ENCODE measurements around the gene ZNF304. TPM values are rescaled to one million over a fixed set of nuclear protein-coding genes. Genes with fewer than 3 reads are reported as not detected.

ZNF304 gene
- total RNA-seq, 3 donors from 2014 or later = 2.8 to 12.2 (median 4.2) TPM

DNA sequence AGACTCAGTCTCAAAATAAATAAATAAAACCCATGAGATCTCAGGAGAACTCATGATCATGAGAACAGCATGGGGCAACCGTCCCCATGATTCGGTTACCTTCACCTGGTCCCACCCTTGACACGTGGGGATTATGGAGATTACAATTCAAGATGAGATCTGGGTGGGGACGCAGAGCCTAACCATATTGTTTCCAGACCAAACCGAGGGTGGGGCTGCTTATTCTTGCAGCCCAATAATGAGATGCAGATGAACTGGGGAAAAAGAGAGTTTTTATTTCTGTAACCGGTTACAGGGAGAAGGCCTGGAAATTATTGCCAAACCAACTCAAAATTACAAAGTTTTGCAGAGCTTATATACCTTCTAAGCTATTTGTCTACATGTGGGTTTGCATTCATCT is 25.1 kb downstream of the ZNF304 start:
- ATAC-seq = no peak
- no peak for DNase-seq
- Histone ChIP-seq H3K36me3 (ENCODE audit: low read depth) (no peaks in the 10 kb centered on the region), H3K4me1 (ENCODE audit: low read depth) (no peaks in the 10 kb centered on the region), H3K9me3 (peaks cover 83% of the 10 kb centered on the region), H3K4me3 (no peak overlapping the region)
- intact Hi-C loops (cut with DNase I, micrococcal nuclease) = no loop called here
- TF ChIP-seq, protein P1, sequence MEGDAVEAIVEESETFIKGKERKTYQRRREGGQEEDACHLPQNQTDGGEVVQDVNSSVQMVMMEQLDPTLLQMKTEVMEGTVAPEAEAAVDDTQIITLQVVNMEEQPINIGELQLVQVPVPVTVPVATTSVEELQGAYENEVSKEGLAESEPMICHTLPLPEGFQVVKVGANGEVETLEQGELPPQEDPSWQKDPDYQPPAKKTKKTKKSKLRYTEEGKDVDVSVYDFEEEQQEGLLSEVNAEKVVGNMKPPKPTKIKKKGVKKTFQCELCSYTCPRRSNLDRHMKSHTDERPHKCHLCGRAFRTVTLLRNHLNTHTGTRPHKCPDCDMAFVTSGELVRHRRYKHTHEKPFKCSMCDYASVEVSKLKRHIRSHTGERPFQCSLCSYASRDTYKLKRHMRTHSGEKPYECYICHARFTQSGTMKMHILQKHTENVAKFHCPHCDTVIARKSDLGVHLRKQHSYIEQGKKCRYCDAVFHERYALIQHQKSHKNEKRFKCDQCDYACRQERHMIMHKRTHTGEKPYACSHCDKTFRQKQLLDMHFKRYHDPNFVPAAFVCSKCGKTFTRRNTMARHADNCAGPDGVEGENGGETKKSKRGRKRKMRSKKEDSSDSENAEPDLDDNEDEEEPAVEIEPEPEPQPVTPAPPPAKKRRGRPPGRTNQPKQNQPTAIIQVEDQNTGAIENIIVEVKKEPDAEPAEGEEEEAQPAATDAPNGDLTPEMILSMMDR (IDR thresholded peaks at IDR 0.05) = no peak

DNA sequence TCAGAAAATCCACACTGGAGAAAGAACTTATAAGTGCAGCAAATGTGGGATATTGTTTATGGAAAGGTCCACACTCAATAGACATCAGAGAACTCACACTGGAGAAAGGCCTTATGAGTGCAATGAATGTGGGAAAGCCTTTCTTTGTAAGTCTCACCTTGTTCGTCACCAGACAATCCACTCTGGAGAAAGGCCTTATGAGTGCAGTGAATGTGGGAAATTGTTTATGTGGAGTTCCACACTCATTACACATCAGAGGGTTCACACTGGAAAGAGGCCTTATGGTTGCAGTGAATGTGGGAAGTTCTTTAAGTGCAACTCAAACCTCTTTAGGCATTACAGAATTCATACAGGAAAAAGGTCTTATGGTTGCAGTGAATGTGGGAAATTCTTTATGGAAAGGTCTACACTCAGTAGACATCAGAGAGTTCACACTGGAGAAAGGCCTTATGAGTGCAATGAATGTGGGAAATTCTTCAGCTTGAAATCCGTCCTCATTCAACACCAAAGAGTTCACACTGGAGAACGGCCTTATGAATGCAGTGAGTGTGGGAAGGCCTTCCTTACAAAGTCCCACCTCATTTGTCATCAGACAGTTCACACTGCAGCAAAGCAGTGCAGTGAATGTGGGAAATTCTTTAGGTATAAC is 26.6 kb downstream of the ZNF304 start:
- DNase-seq = no peak
- H3K36me3 ChIP-seq (ENCODE audit: low read depth) = no peaks in the 10 kb centered on the region
- H3K4me3 ChIP-seq = no peak overlapping the region
- no peak for ATAC-seq
- peaks cover 84% of the 10 kb centered on the region for H3K9me3 ChIP-seq
- TF ChIP-seq, protein P1 (IDR thresholded peaks at IDR 0.05) = no peak
- H3K4me1 ChIP-seq (ENCODE audit: low read depth) = no peaks in the 10 kb centered on the region
- intact Hi-C loops (cut with DNase I, micrococcal nuclease) = no loop called here

DNA sequence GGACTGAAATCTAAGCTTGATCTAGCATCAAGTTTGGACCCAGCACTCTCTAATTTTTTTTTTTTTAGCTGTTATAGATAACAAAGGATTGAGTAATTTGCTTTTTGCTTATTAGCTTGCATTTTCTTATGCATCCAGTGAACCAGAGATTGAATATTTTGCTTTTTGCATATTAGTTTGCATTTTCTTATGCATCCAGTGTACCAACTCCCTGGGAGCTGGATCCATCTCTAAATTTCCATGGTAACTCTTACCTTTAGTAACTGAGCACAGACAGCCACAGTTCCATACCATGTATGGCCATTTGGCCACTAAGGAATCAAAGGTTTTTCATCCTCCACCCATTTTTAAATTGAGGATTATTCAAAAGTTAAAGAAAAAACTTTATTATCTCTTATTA is 29.9 kb downstream of the ZNF304 start:
- Histone ChIP-seq H3K36me3 (ENCODE audit: low read depth) (no peaks in the 10 kb centered on the region), H3K4me3 (no peak overlapping the region), H3K9me3 (peaks cover 54% of the 10 kb centered on the region), H3K4me1 (ENCODE audit: low read depth) (no peaks in the 10 kb centered on the region)
- ATAC-seq (no peak), DNase-seq (no peak)
- intact Hi-C loops (cut with DNase I, micrococcal nuclease) = no loop called here
- TF ChIP-seq, protein P1 (IDR thresholded peaks at IDR 0.05) = no peak

DNA sequence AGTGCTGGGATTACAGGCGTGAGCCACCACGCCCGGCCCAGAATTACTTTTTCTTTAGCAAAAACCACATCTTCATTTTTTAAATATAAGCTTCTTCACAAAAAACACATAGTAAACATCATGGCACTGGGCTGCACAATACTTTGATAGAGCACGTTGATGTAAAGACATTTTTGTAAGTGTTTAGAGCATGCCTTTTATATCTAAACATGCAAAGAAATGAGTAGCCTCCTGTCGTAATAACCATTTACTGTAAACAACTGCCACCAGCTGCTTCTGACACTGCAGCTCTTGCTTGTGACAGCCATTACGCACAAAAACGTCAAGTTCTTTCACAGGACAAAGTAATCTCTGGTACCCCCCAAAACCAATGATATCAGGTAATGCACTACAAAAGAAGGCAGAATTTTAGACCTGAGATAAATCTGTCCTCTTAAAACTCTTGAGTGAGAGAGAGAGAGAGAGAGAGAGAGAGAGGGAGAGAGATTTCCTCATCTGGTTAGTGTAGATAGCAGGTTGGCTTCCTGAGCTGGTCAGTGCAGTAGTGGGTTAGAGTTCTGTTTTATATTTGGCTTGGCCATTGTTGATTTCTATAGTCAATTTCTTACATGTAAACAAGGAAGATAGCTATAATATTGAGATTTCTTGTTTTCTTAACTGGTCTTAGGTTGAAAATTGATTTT is 31.9 kb downstream of the ZNF304 start:
- Histone ChIP-seq H3K36me3 (ENCODE audit: low read depth) (no peaks in the 10 kb centered on the region), H3K4me3 (no peak overlapping the region), H3K9me3 (peaks cover 33% of the 10 kb centered on the region), H3K4me1 (ENCODE audit: low read depth) (no peaks in the 10 kb centered on the region)
- ATAC-seq (no peak), DNase-seq (no peak)
- intact Hi-C loops (cut with DNase I, micrococcal nuclease) = no loop called here
- TF ChIP-seq, protein P1 (IDR thresholded peaks at IDR 0.05) = no peak

DNA sequence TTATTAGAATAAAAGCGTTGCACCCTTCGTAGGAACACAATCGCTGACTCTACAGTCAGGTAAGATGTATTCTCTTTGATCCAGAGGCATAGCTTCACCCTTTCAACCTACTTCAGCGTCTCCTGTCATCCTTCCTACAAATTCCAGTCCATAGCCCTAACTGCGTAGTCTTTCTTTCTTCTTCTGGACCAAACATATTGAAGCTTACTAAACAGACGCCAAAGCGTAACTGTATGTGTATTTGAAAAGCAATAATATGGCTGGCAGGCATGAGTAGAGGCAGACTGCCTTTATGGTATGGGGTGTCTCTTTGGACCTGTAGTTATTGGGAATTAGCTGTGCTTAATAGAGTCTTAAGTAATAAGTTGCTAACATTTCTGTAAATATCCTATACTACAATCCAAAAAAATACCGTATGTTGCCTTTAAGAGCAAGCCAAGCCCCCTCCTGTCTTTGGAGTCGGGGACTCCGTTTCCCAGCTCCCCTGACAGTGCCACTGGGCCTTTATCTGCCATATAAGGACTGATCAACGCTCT is 38.2 kb downstream of the ZNF304 start:
- TF ChIP-seq, protein P1 (IDR thresholded peaks at IDR 0.05) = no peak
- peaks cover 12% of the 10 kb centered on the region for H3K9me3 ChIP-seq
- ATAC-seq (no peak), DNase-seq (no peak)
- no peaks in the 10 kb centered on the region for H3K4me1 ChIP-seq (ENCODE audit: low read depth)
- H3K4me3 ChIP-seq = peak overlapping the region; percentile 70
- no peaks in the 10 kb centered on the region for H3K36me3 ChIP-seq (ENCODE audit: low read depth)
- intact Hi-C loops (cut with DNase I, micrococcal nuclease) = no loop called here

All from mucosa of descending colon (tissue), 3 donors.